Prostate gland (tissue), 2 donors: ENCODE data around the gene DAPP1. TPM values are rescaled to one million over a fixed set of nuclear protein-coding genes. Genes with fewer than 3 reads are reported as not detected.

ENCODE experiments used
- DNase-seq: peaks from one replicate; pipeline ENCODE4 v3.0.0-alpha.2; 2019; ENCODE audit warnings: low spot score
- H3K27ac ChIP-seq, 2 donors: fragments of 200-600 bp; sonication (generic); 2 replicates each; pipeline ENCODE4 v1.5.1; 2017 to 2019
- H3K27me3 ChIP-seq: fragments of 200-600 bp; sonication (generic); replicated peaks from 2 replicates; pipeline ENCODE4 v1.5.1; 2019; ENCODE audit not compliant: insufficient read depth
- H3K36me3 ChIP-seq, 2 donors: fragments of 200-600 bp; sonication (generic); 1 replicate in 1 of 2; 2 replicates in 1 of 2; pipeline versions ENCODE4 v1.5.1 to v1.8.1; 2017 to 2019
- H3K4me1 ChIP-seq: fragments of 200-600 bp; sonication (generic); replicated peaks from 2 replicates; pipeline ENCODE4 v1.5.1; 2019
- H3K4me3 ChIP-seq, 2 donors: fragments of 200-600 bp; sonication (generic); 2 replicates each; pipeline ENCODE4 v1.5.1; 2017 to 2019
- H3K9me3 ChIP-seq: fragments of 200-600 bp; sonication (generic); 2 replicates; pipeline ENCODE4 v1.5.1; 2017
- CTCF ChIP-seq, 4 experiments: fragments of 200-600 bp in 2 of 4; fragments of 450-650 bp in 2 of 4; sonication (generic) in 2 of 4; IDR thresholded peaks; 1 replicate in 3 of 4; 2 replicates in 1 of 4; pipeline ENCODE4 v1.5.1; 2016 to 2019; ENCODE audit warnings: antibody characterized with exemption in 4 of 4, mild to moderate bottlenecking in 2 of 4, moderate library complexity in 2 of 4
- POLR2A ChIP-seq: fragments of 450-650 bp; IDR thresholded peaks from one replicate; pipeline ENCODE4 v1.6.1; 2016; ENCODE audit warnings: antibody characterized with exemption, mild to moderate bottlenecking
- POLR2AphosphoS5 ChIP-seq: sonication (generic); formaldehyde crosslinking; IDR thresholded peaks from one replicate; pipeline ENCODE4 v1.6.1; 2017; ENCODE audit warnings: antibody characterized with exemption
- WGBS: methylation state at CpG from one replicate; pipeline ENCODE4 v1.1.5; 2018; 5-methylcytosine and 5-hydroxymethylcytosine counted together
- intact Hi-C: fragments of 100-400 bp; cut with DNase I; formaldehyde crosslinking; loops from one replicate; pipeline ENCODE4 v1.14.2; 2022
- total RNA-seq, 2 donors: library from RNA; depleted of rRNA; stranded (reverse); fragments of >200 nt; gene quantifications; one replicate each; pipeline ENCODE4 v1.1.0, GENCODE V29; 2016

DAPP1 gene
- total RNA-seq, 2 donors from 2014 or later: 1.1 to 2.0 TPM

DNA sequence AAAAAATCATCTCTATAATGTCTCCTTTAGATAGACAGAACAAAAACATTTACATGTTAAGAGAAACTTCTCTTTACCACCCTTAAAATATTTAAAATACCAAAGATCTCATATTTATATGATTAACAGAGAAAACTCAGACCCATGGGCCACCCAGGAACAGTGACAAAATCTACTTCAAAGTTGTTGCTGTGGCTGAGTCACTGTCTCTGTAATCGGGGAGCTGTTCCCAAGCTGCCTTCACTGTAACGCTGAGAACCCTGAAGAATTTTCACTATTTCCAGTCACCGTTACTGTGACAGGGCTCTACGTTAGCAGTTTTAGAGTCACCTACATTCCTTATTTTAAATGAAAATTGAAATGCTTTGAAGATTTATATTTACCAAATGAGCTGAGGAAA is 9.0 kb upstream of the DAPP1 start:
- TF ChIP-seq POLR2AphosphoS5: no peak
- TF ChIP-seq POLR2A: no peak
- no peak for TF ChIP-seq CTCF (IDR thresholded peaks at IDR 0.05)
- WGBS: 70% methylated on average over 4 of the region's 4 CpGs
- intact Hi-C loops: loop anchor here (10.0 kb wide), 2 partner anchors 57 to 243 kb away; partner anchors contain the start of gene TRMT10A
- DNase-seq: no peak
- Histone ChIP-seq H3K9me3 (no peaks in the 10 kb centered on the region), H3K27ac (no peak overlapping the region), H3K4me3 (no peak overlapping the region), H3K27me3 (no peaks in the 10 kb centered on the region), H3K36me3 (no peaks in the 10 kb centered on the region), H3K4me1 (no peaks in the 10 kb centered on the region)

DNA sequence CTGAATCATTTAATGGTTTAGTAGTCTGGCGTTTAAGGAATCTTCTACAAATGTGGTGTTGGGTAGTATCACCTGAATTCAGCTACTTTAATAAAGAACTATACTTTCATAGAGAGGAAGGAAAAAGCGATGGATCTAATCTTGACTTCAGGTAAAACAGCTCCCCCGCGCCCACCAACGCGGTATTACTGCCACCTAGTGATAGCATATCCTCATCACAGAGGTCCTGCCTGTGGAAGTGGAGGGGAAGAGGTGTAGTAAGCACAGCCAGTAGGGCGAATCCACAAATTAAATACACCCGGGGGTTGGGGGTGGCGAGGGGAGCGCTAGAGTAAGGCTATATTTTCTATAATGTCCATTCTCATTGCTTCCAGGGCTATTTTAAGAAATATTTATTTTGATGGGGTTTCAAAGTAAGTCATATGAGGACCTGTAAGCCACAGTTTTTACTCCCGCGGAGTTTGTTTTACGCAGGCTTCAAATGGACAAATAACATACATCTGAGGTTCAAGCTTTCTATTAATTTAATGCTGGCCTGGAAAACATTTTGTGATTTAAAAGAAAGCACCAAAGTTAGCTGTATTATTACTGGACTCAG is 8.3 kb upstream of the DAPP1 start:
- Histone ChIP-seq H3K4me3 (no peak overlapping the region), H3K27ac (no peak overlapping the region), H3K27me3 (no peaks in the 10 kb centered on the region), H3K36me3 (no peaks in the 10 kb centered on the region), H3K4me1 (no peaks in the 10 kb centered on the region), H3K9me3 (no peaks in the 10 kb centered on the region)
- DNase-seq: peak; percentile 23
- intact Hi-C loops: loop anchor here (10.0 kb wide), 2 partner anchors 56 to 244 kb away; partner anchors contain the start of gene TRMT10A
- 33% methylated on average over 13 of the region's 13 CpGs for WGBS
- TF ChIP-seq CTCF (IDR thresholded peaks at IDR 0.05) (peak in 3 of 4 experiments; percentile 28 to 54 (median 43)), POLR2AphosphoS5 (no peak)

DNA sequence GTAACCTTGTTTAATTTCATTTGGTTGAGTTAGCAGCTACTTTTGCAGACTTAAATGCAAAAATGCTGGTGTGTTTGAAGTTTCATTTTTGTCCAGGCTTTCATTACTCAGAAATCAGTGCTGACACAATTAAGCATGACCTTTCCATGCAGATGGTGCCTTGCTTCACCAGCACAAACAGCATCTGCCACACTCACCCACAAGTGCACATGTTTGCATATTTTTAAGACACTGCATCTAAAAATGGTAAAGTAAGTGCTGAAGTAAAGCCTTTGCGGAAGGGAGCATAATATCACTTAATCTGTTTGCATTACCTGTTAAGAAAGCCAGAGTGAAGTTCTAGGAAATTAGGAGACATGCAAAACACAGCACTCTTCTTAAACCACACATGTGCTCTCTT is 7.3 kb upstream of the DAPP1 start:
- Histone ChIP-seq H3K4me3 (no peak overlapping the region), H3K36me3 (no peaks in the 10 kb centered on the region), H3K4me1 (no peaks in the 10 kb centered on the region), H3K27me3 (no peaks in the 10 kb centered on the region), H3K27ac (no peak overlapping the region), H3K9me3 (no peaks in the 10 kb centered on the region)
- WGBS: 65% methylated on average over 1 of the region's 1 CpG
- no peak for DNase-seq
- TF ChIP-seq CTCF (IDR thresholded peaks at IDR 0.05): no peak
- no peak for TF ChIP-seq POLR2AphosphoS5
- TF ChIP-seq POLR2A: no peak
- intact Hi-C loops: loop anchor here (10.0 kb wide), 2 partner anchors 55 to 245 kb away; partner anchors contain the start of gene TRMT10A

DNA sequence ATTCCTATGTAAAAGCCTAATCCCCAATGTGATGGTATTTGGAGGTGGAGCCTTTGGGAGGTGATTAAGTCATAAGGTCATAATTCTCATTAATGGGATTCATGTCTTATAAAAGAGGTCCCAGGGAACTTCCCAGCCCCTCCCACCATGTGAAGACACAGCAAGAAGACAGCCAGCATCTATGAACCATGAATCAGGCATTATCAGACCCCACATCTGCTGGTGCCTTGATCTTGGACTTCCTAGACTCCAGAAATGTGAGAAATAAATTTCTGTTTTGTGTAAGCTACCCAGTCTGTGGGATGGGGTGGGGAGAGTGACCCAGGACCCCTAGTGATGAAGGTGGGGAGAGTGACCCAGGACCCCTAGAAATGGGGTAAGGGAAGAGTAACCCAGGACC is 6.1 kb upstream of the DAPP1 start:
- Histone ChIP-seq H3K27ac (no peak overlapping the region), H3K4me1 (no peaks in the 10 kb centered on the region), H3K9me3 (no peaks in the 10 kb centered on the region), H3K27me3 (no peaks in the 10 kb centered on the region), H3K36me3 (no peaks in the 10 kb centered on the region), H3K4me3 (no peak overlapping the region)
- TF ChIP-seq POLR2A (no peak), CTCF (IDR thresholded peaks at IDR 0.05) (no peak)
- DNase-seq: no peak
- intact Hi-C loops: no loop called here

DNA sequence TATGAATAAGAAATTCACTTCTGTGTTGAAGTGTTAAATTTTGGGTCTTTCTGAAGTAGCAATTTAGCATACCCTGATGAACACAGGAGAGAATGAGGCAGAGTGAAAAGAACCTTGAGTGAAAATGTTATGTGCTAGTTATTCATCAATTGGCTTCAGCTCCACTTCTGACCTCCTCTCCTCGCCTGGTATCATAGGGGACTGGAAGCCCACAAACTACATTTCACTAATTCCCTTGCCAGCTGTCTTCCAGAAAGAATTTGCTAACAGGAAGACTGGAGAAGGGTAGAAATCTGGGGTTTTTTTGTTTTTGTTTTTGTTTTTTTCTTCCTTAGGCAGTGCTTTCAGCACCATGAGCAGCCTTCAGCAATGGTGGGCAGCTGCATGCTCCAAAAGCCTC is 5.5 kb upstream of the DAPP1 start:
- Histone ChIP-seq H3K36me3 (no peaks in the 10 kb centered on the region), H3K4me1 (no peaks in the 10 kb centered on the region), H3K4me3 (no peak overlapping the region), H3K27ac (no peak overlapping the region), H3K9me3 (no peaks in the 10 kb centered on the region), H3K27me3 (no peaks in the 10 kb centered on the region)
- intact Hi-C loops: no loop called here
- TF ChIP-seq POLR2A (no peak), POLR2AphosphoS5 (no peak), CTCF (IDR thresholded peaks at IDR 0.05) (no peak)
- no peak for DNase-seq
- 84% methylated on average over 1 of the region's 1 CpG for WGBS
